GM12891 (cell line): ENCODE results near the gene MYO7A.

Experiments used
- PAX5 ChIP-seq: IDR thresholded peaks from 2 replicates; pipeline ENCODE4 v1.6.1; 2011; ENCODE audit warnings: low read length, moderate library complexity, mild to moderate bottlenecking; ENCODE audit not compliant: insufficient read depth, severe bottlenecking
- POLR2A ChIP-seq: IDR thresholded peaks from 2 replicates; pipeline ENCODE4 v1.6.1; 2011; ENCODE audit warnings: low read depth, low read length, control low read depth
- POLR2AphosphoS5 ChIP-seq: IDR thresholded peaks from 2 replicates; pipeline ENCODE4 v1.6.1; 2011; ENCODE audit warnings: low read depth, low read length, control low read depth
- POU2F2 ChIP-seq: IDR thresholded peaks from 2 replicates; pipeline ENCODE4 v1.6.1; 2011; ENCODE audit warnings: low read depth, mild to moderate bottlenecking, control low read depth, low read length, moderate library complexity
- SPI1 ChIP-seq: IDR thresholded peaks from 2 replicates; pipeline ENCODE4 v1.6.1; 2011; ENCODE audit warnings: low read depth, low read length, control low read depth

GRCh38 chr11:77159937-77160495, 32.0 kb downstream of the MYO7A start:
- TF ChIP-seq POLR2A (no peak), POU2F2 (no peak), POLR2AphosphoS5 (no peak), PAX5 (no peak), SPI1 (no peak)
